Sigmoid colon (tissue), 4 donors: Measurements from ENCODE around the gene PPIA.

ENCODE experiments used
- CTCF ChIP-seq, 4 experiments: fragments of 450-650 bp in 3 of 4; fragments of 200-600 bp in 1 of 4; IDR thresholded peaks; one replicate each; pipeline ENCODE4 v1.5.1; 2016 to 2019; ENCODE audit warnings: antibody characterized with exemption in 4 of 4, mild to moderate bottlenecking in 3 of 4, moderate library complexity in 2 of 4
- EP300 ChIP-seq, 4 donors: sonication (generic); formaldehyde crosslinking; IDR thresholded peaks; one replicate each; pipeline ENCODE4 v1.6.1; 2017; ENCODE audit warnings: antibody characterized with exemption in 4 of 4
- POLR2A ChIP-seq, 2 donors: fragments of 450-650 bp; IDR thresholded peaks; one replicate each; pipeline ENCODE4 v1.6.1; 2016; ENCODE audit warnings: antibody characterized with exemption in 2 of 2, mild to moderate bottlenecking in 2 of 2, moderate library complexity in 2 of 2
- POLR2AphosphoS5 ChIP-seq, 4 donors: sonication (generic); formaldehyde crosslinking; IDR thresholded peaks; one replicate each; pipeline ENCODE4 v1.6.1; 2017; ENCODE audit warnings: antibody characterized with exemption in 4 of 4

GRCh38 chr7:44789990-44790389 lies 6.5 kb upstream of the PPIA start:
- TF ChIP-seq EP300 (IDR thresholded peaks at IDR 0.05) (no peak), POLR2AphosphoS5 (IDR thresholded peaks at IDR 0.05) (no peak), CTCF (IDR thresholded peaks at IDR 0.05) (no peak), POLR2A (IDR thresholded peaks at IDR 0.05) (no peak)
